ENCODE measurements around the gene CLCN3.

- TF ChIP-seq CTCF (conservative IDR thresholded peaks at IDR 0.05; ENCODE audit: low read depth, low read length) (no peak), EZH2 (IDR thresholded peaks at IDR 0.05; ENCODE audit: borderline replicate concordance, low read depth, low read length, poor library complexity, severe bottlenecking) (no peak)
Measured at GRCh38 chr4:169644802-169645201, 24.4 kb downstream of the CLCN3 start.
